ENCODE data around the gene HDAC4. TPM values are rescaled to one million over a fixed set of nuclear protein-coding genes. Genes with fewer than 3 reads are reported as not detected.

HDAC4 gene
- polyA plus RNA-seq, 4 donors = 12.0 to 14.1 (median 12.6) TPM

DNA sequence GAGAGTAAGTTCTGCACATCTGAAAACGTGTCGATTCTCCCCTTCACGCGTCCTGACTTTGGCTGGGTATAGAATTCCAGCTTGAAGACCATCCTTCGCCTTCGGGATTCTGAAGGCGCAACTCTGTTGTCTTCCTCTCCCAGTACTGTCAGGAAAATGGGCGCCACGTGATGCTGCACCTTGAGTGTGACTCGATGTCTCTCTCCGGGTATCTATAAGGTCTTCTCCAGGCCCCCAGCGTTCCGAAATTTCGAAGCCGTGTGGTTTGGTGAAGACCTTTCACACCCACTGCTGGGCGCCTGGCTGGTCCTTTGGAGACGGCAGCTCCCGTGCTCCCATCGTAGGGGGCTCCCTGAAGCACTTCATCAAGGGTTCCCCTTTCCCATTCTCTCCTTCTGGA, 203.7 kb downstream of the HDAC4 start:
- no peak for DNase-seq (ENCODE audit: low read depth in 4 of 4, low spot score in 3 of 4)

DNA sequence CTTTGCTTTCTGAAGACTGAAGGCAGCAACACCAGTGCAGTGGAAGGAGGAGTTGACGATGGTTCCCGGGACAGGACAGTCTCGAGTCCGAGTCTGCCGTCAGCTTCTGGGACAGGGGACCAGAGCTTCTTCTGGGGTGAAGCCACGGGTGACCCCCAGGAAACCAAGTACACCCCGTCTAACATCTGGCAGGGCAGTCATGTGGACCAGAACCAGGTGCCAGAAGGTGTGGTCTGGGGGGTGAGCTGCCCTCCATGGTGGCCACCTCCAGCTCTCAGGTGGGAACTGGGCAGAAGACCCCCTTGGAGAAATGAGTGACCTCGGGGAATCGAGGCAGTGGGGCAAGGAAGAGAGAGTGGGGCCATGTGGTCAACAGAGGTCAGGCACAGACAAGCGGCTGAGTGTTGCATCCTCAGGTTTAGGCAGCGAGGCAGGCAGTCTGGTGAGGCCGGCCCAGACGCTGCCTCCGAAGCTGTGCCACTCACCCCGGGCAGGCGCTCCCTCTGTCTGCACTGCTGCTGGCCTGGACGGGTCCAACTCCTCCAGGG, 204.3 kb downstream of the HDAC4 start:
- DNase-seq (ENCODE audit: low read depth in 4 of 4, low spot score in 3 of 4) = no peak

DNA sequence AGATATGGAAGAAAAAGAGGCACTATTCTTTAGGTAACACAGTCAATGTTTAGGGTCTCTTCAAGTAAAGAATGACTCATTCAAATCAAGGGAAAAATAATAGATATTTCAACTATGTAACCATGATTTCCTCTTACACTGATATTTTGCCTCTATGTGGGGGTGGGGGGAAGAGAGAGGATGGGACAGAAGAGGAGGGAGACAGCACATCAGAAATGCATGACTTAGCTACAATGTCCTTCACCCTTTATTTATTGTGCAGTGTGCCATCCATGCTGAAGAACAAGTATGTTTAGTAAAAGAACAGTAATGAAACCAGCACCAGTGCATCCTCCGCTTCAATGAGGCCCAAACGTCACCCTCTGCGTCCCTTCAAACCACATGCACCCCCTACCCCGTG, 204.8 kb downstream of the HDAC4 start:
- no peak for DNase-seq (ENCODE audit: low read depth in 4 of 4, low spot score in 3 of 4)

GRCh38 chr2:239195318-239195871, 205.4 kb downstream of the HDAC4 start:
- no peak for DNase-seq (ENCODE audit: low read depth in 4 of 4, low spot score in 3 of 4)

- no peak for DNase-seq (ENCODE audit: low read depth in 4 of 4, low spot score in 3 of 4)
Observed at GRCh38 chr2:239194731-239195317, 206.0 kb downstream of the HDAC4 start.

- DNase-seq (ENCODE audit: low read depth in 4 of 4, low spot score in 3 of 4) = no peak
Observed at GRCh38 chr2:239193925-239194677, 206.7 kb downstream of the HDAC4 start.

DNA sequence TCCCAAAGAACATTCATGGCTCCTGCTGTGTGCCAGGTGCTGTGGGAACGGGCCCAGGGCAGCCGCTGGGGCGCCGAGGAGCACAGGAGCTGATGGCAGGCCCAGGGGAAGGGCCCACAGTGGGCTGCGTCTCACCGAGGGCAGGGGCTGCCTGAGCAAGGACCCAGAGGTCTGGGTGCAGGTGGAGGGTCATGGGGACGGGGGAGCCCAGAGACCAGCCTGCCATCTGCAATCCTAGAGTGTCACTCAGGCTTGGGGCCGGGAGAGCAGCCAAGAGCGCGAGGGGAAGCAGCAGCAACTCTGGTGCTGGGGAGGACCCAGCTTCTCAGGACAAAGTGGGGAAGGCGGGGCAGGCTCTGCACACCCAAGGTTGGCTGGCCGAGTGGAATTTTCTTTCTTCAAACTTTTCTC, 207.4 kb downstream of the HDAC4 start:
- no peak for DNase-seq (ENCODE audit: low read depth in 4 of 4, low spot score in 3 of 4)

DNA sequence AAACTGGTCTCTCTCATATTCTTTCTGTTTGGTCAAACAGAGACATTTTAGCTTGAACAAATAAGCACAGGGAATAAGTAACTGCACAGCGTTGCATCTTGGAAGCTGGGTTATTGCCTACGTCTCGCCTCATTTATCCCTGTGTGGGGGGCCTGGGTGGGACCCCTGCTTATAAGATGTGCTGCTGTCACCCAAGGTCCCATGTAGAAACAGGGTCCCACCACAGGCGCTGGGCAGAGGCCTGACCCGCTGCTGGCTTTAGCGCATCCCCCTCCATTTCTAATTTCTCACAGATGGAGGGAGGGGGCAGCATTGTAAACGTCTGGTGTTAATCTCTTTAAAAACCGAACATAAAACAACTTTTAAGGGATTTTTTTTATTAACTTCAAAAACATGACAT, 207.8 kb downstream of the HDAC4 start:
- no peak for DNase-seq (ENCODE audit: low read depth in 4 of 4, low spot score in 3 of 4)

GRCh38 chr2:239192456-239192855, 208.4 kb downstream of the HDAC4 start:
- no peak for DNase-seq (ENCODE audit: low read depth in 4 of 4, low spot score in 3 of 4)

DNA sequence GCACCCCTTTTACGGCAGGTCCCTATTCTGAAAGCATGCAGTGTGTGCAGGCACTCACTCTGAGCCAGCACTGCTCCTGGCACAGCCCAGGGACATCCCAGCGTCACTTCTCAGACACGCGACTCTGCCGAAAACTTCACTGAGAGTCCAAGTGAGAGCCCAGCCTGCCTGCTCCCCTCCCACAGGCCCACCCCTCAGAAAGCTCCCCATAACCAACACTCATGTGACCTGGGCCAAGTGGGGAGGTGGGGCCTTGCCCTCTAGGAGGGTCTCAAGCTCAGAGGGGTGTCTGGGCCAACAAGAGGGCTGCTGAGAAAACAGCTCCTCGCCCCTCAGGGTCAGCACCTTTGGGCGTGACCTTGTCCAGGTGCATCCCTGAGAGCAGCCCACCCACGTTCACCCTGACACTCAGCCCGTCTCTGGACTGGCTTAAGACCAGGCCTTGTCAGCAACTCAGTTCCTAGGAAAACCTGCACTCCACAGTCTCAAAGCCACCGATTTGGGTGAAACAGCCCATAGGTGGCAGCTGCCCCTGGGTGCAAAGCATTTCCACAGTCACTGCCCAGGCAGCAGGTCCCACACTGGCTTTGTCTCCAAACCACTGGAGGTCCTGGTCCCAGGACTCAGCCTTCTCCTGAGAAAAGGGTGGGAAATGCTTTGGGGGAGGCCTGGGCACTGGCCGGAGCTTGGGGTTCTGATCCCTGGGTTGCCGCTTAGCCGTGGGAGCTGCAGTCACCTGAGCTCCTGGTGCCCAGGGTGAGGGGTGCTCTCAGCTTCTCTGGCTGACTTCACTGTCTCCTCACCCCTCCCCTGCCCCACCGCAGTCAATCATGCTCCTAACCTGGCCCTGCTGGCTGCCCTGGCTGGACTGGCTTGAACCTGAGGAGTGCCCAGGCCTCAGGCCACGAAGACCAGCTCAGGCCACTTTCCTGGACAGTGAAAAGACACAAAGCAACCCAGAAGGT, 209.6 kb downstream of the HDAC4 start:
- DNase-seq (ENCODE audit: low read depth in 4 of 4, low spot score in 3 of 4) = no peak

- no peak for DNase-seq (ENCODE audit: low read depth in 4 of 4, low spot score in 3 of 4)
Observed at GRCh38 chr2:239190361-239190760, 210.5 kb downstream of the HDAC4 start.

- DNase-seq (ENCODE audit: low read depth in 4 of 4, low spot score in 3 of 4) = no peak
Observed at GRCh38 chr2:239189711-239190131, 211.1 kb downstream of the HDAC4 start.

- no peak for DNase-seq (ENCODE audit: low read depth in 4 of 4, low spot score in 3 of 4)
Observed at GRCh38 chr2:239188536-239188935, 212.3 kb downstream of the HDAC4 start.

DNA sequence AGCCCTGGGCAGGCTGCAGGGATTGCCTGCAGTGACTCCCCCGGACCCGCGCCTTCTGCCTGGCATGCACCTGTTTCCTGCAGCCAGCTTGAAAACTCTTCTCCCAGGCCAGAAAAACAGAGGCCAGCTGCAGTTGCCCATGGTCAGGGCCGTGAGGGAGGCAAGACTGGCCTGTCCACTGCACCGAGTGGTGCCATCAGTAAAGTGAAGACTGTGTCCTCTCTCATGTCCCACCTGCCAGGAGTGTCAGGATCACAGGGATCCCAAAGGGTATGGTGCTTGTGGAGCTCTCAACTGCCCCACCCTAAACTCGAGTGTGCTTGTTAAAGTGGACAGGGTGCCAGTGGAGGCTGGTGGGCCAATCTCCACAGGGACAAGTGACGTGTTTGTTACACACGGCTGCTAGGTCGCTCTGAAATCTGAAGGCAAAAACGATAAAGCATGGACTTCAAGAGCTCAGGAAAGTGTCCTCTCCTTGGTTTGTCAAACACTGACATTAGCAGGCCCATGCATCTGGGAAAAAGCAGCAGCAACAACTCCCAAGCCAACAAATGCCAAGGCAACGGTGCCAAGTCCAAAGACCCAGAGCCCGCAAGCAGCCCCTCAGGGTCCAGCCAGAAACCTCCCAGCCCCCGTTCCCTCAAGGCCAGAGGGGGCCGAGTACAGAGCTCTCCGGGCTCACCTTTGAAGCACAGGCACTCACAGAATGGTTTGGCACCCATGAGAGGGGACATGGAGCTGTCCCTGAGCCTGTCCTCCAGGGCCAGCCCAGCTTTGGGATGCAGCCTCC, 213.2 kb downstream of the HDAC4 start:
- no peak for DNase-seq (ENCODE audit: low read depth in 4 of 4, low spot score in 3 of 4)

- DNase-seq (ENCODE audit: low read depth in 4 of 4, low spot score in 3 of 4) = no peak
Observed at GRCh38 chr2:239186516-239187357, 214.1 kb downstream of the HDAC4 start.

GRCh38 chr2:239184968-239185903, 215.6 kb downstream of the HDAC4 start:
- DNase-seq (ENCODE audit: low read depth in 4 of 4, low spot score in 3 of 4) = no peak

GRCh38 chr2:239184179-239184578, 216.6 kb downstream of the HDAC4 start:
- DNase-seq (ENCODE audit: low read depth in 4 of 4, low spot score in 3 of 4) = no peak
